GM18511 (cell line): Measurements from ENCODE around the gene ALDH1A2.
"Not testable (repeated sequence)": the region's sequence is repeated elsewhere in the genome, so short reads cannot be mapped to it uniquely, and the experiment has no call there.

Source experiments
- ATAC-seq: cut with Tn5 transposase; IDR thresholded peaks from one replicate; pipeline ENCODE4 v1.9.1; 2021; ENCODE audit warnings: mild to moderate bottlenecking, moderate library complexity; ENCODE audit not compliant: unreplicated experiment

Gene ALDH1A2

DNA sequence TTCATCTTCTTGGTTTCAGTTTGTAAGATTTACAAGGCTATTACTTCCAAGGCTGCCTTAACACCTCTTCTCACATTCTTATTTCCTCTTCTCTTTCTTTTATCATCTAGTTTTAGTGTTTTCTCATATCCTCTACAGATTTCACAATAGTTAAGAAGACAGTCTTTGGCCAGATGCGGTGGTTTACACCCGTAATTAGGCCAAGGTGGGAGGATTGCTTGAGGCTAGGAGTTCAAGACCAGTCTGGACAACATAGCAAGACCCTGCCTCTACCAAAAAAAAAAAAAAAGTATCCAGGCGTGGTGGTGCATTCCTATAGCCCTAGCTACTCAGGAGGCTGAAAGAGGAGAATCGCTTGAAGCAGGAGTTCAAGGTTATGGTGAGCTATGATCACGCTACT is 3.5 kb upstream of the ALDH1A2 start:
- no peak for ATAC-seq

DNA sequence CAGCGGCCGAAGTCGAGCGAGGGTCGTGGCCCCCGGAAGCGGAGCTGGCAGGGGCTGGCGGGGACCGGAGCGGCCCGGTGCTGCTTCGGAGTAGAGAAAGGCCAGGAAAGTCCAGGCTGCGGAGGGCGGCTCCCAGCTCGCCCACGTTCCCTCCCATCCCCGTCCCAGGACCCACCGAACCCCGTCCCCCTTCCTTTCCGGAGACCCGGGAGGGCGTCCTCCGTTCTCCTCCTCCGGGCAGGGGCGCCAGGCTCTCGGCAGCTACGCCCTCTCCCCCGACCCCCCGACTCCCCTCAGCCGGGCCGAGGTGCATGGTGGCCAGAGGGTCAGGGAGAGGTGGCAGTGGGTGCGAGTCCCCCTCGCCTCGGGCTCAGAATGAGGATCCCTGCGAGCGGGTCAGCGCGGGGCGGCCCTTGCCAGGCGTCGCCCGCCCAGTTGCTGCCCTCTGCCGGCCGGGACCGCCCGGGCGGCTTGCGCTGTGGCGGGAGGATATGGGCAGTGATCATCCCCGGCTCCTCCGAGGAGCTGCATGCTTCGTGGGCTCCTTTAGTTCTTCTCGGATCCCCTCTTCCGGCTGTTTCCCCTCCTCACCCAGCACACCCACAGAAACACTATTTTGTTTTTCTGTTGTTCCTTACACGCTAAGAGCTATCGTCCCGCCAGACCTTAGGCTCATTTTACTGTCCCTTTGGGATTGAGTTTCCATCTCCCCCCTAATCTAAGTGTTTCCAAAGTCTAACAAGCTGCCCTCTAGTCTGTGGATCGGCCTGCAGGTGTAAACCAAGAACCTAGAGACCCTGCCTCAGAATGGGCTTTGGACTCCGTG is 744 bp upstream of the ALDH1A2 start:
- no peak for ATAC-seq

DNA sequence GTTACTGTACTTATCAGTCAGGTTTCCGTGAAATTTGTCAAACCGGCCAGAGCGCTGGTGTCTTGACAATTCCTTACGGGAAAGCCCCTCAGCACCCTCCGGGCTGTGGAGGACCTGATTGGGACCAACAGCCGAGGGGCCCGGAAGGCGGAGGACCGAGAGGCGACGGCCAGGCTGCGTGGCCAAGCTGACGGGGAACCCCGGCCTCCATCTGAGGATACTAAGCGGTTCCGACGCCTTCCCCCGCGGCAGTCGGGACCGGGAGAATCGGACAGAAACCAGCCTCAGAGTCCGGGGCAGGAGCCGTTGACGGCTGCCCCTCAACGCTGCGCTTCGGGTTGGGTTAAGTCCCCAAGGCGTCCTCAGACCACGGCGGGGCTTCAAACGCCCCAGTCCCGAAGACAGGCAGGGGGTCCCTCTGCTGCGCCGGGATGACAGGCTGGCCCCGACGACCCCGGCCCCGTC is 499 bp downstream of the ALDH1A2 start:
- ATAC-seq: no peak

DNA sequence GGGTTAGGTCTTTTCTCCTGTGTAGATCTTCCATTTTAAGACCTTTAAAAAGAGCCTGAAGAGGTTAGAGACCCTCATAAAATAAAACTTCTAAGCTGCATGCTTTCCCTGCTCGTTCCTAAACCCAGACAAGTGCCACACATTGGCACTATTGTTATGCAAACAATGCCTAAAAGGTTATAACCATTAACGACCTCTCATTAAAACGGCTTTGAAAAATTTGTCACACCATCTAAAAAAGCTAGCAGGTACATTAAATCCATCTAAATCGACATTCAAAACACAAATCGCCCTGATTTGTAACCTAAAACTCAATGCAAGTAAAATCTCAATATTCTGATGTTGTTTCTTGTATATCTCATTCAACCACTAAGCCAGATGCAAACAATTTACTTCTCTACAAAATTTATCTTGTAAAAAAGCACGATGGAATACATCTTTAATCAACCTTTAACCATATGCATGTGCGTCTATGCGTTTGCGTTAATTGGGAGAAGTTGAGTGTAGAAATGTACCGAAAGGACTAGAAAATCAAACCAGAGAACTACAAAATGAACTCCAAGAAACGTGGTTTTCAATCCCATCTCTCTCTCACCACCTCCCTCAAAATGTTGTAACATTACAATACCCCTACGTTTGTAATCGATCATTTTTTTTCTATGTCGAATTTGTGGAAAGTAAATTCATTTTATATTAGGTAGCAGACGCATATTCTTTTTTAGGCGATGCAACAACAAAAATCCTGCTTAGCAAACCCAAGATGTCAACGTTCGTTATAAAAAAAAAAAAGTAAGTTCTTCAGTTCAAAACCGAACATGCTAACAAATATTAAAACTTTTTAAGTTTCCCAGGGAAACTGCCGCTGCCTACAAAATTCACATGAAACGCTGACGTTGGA is 1.2 kb downstream of the ALDH1A2 start:
- no peak for ATAC-seq

DNA sequence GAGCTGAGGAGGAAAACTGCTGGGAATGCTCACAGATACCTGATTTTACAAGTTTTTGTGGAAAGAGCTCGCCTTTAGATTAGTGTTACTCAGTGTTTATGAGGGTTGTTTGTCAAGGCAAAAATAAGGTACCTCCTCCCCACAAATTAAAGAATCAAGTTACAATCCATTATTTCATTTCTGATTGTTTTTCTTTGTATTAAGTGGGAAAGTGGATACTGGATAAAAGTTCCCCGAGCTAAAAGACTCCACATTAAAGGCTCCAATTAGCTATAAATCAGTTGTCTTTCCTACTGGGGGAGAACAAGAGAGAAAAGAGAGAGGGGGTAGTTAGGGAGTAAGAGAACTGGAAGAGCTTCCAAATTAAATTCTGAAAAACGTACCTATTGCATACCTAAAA is 1.9 kb downstream of the ALDH1A2 start:
- ATAC-seq: no peak

GRCh38 chr15:58062983-58063382 is 2.5 kb downstream of the ALDH1A2 start:
- ATAC-seq: no peak

DNA sequence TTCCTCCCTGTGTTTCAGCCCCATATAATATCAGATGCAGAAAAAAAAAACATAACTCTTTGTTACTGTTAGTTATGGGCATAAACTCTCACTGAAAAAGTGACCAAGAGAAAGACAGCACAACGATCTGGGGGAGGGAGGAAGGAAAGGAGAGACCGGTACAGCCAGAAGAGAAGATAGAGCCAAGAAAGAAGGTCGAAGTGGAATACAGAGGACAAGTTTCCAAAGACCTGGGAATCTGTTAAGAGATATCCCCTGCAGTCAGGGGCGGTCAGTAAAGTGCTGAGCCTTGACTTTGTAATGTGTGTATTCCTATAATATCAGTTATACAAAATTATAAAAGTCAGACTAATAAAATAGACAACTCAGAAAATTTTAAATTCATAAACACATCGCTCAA is 3.3 kb downstream of the ALDH1A2 start:
- ATAC-seq: no peak

GRCh38 chr15:58060575-58060974 is 4.9 kb downstream of the ALDH1A2 start:
- no peak for ATAC-seq

DNA sequence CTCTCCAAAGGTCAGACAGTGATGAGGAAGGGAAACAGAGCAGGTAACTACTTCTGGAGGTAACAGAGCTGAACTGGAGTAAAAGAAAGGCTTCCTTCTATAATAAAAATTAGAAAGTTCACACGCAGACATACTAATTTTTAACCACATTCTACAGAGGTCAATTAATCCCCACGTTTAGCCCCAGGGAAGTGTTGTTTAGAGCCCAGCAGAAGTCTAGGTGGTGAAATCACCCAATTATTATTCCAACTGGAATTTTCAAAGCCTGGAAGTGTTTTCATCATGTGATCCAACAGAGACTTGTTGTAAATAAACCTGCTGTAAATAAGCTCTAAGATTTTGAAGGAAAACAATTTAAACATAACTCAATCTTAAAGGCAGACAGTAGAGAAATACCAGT is 6.8 kb downstream of the ALDH1A2 start:
- no peak for ATAC-seq

- ATAC-seq: no peak
Observed at GRCh38 chr15:58058073-58058472, 7.4 kb downstream of the ALDH1A2 start.

- no peak for ATAC-seq
Observed at GRCh38 chr15:58057559-58057958, 8.0 kb downstream of the ALDH1A2 start.

DNA sequence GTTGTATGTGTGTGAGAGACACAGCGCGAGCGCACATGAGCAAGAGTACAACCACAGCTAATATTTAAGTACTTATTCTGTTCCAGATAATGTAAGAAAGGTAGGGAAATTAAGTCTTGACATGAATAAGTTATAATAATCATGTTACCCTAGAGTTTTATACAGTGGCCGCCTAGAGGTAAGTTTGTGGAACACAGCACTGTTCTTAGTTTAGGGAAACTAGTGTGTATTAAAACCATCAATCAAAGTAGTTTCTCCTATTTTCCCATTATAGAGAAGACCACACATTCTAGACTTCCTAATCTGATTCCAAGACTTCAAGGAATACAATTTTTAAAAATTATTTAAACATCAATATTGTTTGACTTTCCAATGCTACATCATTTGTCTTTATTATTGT is 9.5 kb downstream of the ALDH1A2 start:
- ATAC-seq: no peak

- ATAC-seq: no peak
Observed at GRCh38 chr15:58053315-58054153, 12.0 kb downstream of the ALDH1A2 start.

DNA sequence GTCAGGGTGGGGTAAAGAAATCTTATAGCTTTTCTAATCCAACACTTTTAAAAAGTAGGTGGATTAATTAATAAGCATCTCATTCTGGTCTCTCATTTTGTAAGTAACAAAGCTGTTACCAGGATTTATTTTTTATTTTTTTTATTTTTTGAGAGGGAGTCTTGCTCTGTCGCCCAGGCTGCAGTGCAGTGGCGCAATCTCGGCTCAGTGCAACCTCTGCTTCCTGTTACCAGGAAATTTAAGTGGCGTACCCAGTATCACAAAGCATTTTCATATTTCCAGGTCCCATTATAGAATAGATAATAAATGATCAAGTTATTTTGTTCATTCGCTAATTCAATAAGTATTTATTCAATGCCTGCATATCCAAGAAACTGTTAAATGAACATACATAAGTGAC is 13.2 kb downstream of the ALDH1A2 start:
- ATAC-seq: no peak

- no peak for ATAC-seq
Observed at GRCh38 chr15:58049520-58050227, 15.8 kb downstream of the ALDH1A2 start.

DNA sequence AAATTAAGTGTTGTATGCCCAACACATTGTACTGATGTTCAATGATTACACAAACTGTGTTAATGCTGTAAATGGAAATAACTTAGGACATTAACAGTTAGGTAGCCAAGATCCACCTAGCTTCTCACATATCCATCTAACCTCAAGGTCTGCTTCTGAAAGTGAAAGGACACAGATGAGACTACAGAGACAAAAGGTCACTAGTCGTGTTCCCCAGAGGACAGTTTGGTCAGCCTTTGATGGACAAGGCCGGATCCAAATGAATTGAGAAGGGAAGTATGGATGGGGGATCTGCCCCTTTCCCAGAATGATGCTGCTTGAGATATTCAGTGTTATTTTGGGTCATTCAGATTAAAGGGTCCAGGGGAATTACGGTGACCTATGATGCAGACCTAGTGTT is 17.2 kb downstream of the ALDH1A2 start:
- ATAC-seq: no peak

GRCh38 chr15:58047149-58047548 is 18.4 kb downstream of the ALDH1A2 start:
- ATAC-seq: no peak

DNA sequence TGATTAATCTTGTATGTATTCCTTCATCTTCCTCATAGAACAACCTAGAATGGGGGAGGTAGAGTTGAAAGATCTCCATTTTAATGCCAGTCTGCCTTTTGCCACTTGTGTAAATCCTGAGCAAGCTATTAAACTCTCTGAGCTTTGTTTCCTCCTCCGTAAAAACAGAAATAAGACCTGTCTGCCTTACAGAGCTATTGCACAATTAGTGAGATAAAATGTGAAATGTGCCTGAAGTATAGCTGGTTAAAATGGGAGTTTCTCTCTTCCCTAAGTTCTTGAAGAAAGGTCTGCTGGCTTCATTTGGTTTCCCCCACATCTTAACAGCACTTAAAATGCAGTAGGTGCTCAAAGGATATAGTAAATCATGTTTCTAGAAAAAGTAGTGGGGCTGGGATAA is 19.0 kb downstream of the ALDH1A2 start:
- ATAC-seq: no peak

DNA sequence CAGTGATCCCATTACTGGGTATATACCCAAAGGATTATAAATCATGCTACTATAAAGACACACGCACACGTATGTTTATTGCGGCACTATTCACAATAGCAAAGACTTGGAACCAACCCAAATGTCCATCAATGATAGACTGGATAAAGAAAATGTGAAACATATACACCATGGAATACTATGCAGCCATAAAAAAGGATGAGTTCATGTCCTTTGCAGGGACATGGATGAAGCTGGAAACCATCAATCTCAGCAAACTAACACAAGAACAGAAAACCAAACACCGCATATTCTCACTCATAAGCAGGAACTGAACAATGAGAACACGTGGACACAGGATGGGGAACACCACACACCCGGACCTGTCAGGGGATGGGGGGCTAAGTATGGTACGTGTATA is 20.1 kb downstream of the ALDH1A2 start:
- ATAC-seq: not testable (repeated sequence)

- ATAC-seq: no peak
Observed at GRCh38 chr15:58044551-58044950, 21.0 kb downstream of the ALDH1A2 start.
